GM19025 (cell line): ENCODE data around the gene C11orf58.

ENCODE experiments used
- ATAC-seq: cut with Tn5 transposase; IDR thresholded peaks from one replicate; pipeline ENCODE4 v1.9.1; 2021; ENCODE audit warnings: mild to moderate bottlenecking, low read depth, moderate library complexity; ENCODE audit not compliant: unreplicated experiment

Gene C11orf58

GRCh38 chr11:16738193-16738946, at the start of gene C11orf58:
Gene C11orf58, plus strand, starts transcription at chr11:16738647. Its CDS starts 132 bp downstream, at chr11:16738779.
- peak; percentile 97 for ATAC-seq

GRCh38 chr11:16690086-16690485, 48.4 kb upstream of the C11orf58 start:
- no peak for ATAC-seq

GRCh38 chr11:16703795-16704194, 34.7 kb upstream of the C11orf58 start:
- ATAC-seq = no peak

DNA sequence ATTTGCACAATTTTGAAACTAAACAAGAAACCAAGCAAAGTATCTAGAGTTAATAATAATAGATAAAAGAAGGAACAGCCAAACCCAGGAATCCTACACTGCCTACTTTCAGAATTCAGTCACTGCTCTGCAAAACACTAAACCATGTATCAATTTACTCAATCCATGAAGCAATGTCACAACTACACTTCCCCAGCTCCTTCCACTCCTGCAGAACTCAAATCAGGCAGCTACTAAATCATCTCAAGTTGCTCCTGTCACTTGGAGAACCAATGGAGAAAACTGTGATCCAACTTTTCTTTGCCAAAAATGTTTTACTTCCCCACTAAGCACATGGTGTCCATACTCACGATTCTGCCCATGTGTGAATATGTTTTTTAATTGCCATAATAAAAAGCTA, 24.9 kb upstream of the C11orf58 start:
- ATAC-seq = no peak

DNA sequence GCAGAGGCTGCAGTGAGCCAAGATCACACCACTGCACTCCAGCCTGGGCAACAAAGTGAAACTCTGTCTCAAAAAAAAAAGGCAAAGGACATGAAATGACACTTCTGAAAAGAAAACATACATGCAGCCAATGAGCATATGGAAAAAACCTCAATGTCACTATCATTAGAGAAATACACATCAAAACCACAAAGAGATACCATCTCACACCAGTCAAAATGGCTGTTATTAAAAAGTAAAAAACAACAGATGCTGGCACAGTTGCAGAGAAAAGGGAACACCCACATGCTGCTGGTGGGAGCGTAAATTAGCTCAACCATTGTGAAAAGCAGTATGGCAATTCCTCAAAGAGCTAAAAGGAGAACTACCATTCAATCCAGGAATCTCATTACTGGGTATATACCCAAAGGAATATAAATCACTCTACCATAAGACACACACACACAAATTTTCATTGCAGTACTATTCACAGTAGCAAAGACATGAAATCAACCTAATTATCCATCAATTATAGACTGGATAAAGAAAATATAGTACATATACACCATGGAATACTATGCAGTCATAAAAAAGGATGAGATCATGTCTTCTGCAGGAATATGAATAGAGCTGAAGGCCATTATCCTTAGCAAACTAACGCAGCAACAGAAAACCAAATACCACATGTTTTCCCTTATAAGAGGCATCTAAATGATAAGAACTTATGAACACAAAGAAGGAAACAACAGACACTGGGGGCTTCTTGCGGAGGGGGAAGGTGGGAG, 15.7 kb upstream of the C11orf58 start:
- no peak for ATAC-seq

GRCh38 chr11:16727806-16728205, 10.6 kb upstream of the C11orf58 start:
- ATAC-seq = no peak

GRCh38 chr11:16737818-16738192, 642 bp upstream of the C11orf58 start:
- ATAC-seq = peak; percentile 1

- no peak for ATAC-seq
Measured at GRCh38 chr11:16738947-16739815, 734 bp downstream of the C11orf58 start.

DNA sequence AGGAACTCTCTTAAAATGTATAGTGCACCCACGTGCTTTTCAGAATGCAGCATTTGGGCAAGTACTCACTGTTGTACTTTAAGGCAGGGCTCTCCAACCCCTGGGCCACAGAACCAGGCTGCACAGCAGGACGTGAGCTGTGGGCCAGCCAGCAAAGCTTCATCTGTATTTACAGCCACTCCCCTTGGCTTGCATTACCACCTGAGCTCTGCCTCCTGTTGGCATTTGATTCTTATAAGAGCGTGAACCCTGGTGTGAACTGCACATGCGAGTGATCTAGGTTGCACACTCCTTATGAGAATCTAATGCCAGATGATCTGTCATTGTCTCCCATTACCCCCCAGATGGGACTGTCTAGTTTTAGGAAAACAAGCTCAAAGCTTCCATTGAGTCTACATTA, 3.0 kb downstream of the C11orf58 start:
- ATAC-seq = no peak

GRCh38 chr11:16743478-16743877, 5.0 kb downstream of the C11orf58 start:
- ATAC-seq = no peak

DNA sequence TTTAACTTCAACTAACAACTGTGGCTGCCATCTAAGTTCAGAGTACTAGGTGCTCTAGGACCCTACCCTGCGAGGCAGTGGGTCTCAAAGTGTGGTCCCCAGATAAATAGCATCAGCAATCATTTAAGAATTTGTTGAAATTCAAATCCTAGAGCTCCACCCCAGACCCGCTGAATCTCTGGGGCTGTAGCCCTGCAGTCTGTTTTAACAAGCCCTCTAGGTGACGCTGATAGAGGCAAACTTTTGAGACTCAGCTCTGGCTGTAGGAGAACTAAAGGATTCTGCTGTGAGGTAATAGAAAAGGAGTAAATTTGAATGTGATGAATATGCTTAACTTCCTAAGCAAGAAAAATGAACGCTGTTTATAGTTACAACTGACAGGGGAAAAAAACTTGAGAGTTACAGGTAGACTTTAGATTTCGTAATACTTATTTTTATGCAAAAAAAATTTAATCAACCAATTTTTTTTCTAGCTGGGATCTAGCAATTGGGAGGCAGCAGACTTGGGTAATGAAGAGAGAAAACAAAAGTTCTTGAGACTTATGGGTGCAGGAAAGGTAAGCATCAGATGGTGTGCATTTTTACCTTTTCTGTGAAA, 5.8 kb downstream of the C11orf58 start:
- ATAC-seq = no peak

GRCh38 chr11:16745950-16746605, 7.6 kb downstream of the C11orf58 start:
- no peak for ATAC-seq

DNA sequence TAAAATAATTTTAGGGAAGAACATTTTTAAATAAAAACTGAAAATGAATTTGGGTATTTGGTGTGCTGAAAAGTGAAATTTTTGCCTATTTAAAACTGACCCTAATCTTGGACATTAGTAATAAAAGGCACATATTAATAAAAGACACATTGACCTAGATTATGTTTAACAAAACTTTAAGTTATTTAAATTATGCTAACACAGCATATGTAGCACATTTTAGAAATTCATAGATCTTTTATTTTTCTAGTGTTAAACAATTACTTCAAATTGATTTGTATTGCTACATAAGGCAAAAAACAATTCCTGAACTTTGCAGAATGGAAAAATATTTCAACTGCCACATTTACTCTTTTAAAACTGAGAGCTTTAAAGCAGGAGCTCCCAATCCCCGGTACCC, 10.6 kb downstream of the C11orf58 start:
- no peak for ATAC-seq

DNA sequence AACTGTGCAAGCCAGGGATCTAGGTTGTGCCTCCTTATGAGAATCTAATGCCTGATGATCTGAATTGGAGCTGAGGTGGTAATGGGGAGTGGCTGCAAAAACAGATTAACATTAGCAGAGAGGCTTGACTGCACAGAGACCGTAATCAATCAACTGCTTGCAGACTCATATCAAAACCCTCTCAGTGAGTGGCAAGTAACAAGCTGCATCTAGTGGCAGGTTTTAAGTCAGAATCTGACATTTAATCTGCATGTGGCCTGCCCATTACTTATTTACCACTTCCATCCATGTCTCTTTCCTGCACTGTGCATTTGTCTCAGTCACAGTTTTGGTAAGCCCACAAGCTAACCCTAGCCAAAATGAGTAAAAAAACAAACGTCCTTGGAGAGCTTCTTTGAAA, 11.2 kb downstream of the C11orf58 start:
- peak; percentile 55 for ATAC-seq

DNA sequence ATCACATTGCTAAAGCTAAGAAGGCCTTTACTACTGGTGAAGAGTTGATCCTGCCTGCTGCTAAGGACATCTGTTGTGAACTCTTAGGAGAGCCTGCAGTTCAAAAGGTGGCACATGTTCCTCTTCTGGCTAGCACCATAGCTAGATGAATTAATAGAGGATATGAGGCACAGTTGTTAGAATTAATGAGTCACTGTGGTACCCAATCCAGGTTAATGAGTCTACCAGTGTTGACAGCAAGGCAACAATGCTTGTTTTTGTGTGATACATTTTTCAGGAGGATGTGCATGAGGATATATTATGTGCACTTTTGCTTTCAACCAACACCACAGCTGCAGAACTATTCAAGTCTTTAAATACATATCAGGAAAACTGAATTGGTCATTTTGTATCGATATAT, 12.0 kb downstream of the C11orf58 start:
- peak; percentile 60 for ATAC-seq

DNA sequence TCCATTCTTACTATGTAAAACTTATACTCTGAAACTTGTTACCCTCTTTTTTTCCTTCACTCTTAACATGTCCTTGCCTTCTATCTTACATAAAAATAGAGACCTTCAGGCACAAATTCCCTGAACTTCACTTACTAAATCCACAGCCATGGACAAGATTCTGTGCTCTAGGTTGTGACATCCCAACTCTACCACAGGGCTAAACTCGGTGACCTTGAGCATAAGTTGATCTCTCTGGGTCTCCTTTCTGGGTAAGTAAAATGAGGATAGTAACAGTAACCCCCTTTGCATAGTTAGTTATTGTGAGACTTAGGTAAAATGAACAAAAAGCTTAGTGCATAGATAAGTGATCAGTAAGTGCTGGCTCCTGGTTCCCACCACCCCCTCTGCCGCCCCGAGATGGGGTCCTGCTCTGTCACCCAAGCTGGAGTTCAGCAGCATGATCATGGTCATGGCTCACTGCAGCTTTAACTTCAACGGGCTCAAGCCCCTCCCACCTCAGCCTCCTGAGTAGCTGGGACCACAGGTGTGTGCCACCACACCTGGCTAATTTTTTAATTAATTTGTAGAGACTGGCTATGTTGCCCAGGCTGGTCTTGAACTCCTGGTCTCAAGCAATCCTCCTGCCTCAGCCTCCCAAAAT, 20.1 kb downstream of the C11orf58 start:
- no peak for ATAC-seq

- no peak for ATAC-seq
Measured at GRCh38 chr11:16759857-16760508, 21.5 kb downstream of the C11orf58 start.

GRCh38 chr11:16763746-16764145, 25.3 kb downstream of the C11orf58 start:
- no peak for ATAC-seq

DNA sequence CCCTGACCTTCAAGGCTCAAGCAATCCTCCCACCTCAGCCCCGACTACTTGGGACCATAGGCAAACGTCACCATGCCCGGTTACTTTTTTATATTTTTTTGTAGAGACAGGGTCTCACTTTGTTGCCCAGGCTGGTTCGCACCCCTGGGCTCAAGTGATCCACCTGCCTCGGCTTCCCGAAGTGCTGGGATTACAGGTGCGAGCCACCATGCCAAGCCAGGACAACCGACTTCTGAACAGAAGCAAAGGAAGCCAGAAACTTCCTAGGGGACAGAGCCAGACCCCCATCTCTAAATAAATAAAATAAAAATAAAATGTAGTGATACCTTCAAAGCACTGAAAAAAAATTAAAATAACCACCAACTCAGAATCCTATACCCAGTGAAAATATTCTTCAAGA, 26.4 kb downstream of the C11orf58 start:
- no peak for ATAC-seq
